ENCODE data around the gene TMEM116. TPM values are rescaled to one million over a fixed set of nuclear protein-coding genes. Genes with fewer than 3 reads are reported as not detected.
"Not testable (repeated sequence)": the region's sequence is repeated elsewhere in the genome, so short reads cannot be mapped to it uniquely, and the experiment has no call there.

Gene TMEM116
- total RNA-seq, 1 donor from 2014 or later: 9.0 TPM

DNA sequence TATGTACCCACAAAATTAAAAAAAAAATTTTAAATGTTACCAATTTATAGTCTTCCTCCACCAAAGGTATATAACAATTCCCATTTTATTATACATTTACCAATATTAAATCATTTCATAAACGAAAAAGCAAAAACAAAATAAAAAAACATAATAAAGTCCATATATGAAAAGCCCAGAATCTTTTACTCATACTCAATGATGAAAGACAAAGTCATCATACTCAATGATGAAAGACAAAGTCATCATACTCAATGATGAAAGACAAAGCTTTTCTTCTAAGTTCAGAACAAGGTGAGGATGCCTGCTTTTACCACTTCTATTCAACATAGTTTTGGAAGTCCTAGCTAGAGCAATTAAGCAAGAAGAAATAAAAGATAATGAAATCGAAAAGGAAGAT lies 28.1 kb downstream of the TMEM116 start:
- H3K36me3 Mint-ChIP-seq (ENCODE audit: low read depth): peaks cover 13% of the 10 kb centered on the region
- no peak overlapping the region for H3K27ac Mint-ChIP-seq
- peaks cover 5% of the 10 kb centered on the region for H3K4me1 Mint-ChIP-seq (ENCODE audit: low read depth)
- no peak overlapping the region for H3K4me3 Mint-ChIP-seq (ENCODE audit: low read depth)
- intact Hi-C loops (cut with micrococcal nuclease): no loop called here
- no peak for DNase-seq (ENCODE audit: low spot score)
- H3K9me3 Mint-ChIP-seq: no peaks in the 10 kb centered on the region
- no peaks in the 10 kb centered on the region for H3K27me3 Mint-ChIP-seq (ENCODE audit: low read depth)

DNA sequence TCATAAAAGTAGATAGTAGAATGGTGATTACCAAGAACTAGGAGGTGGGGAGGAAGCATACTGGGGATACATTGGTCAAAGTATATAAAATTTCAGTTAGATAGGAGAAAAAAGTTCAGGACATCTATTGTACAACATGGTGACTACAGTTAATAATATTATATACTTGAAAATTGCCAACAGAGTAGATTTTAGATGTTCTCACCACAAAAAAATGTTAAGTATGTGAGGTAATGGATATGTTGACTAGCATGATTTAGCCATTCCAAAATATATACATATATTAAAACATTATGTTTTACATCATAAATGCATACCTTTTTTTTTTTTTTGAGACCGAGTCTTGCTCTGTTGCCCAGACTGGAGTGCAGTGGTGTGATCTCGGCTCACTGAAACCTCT lies 31.0 kb downstream of the TMEM116 start:
- intact Hi-C loops (cut with micrococcal nuclease): no loop called here
- Mint-ChIP-seq H3K4me1 (ENCODE audit: low read depth) (peaks cover 10% of the 10 kb centered on the region), H3K4me3 (ENCODE audit: low read depth) (no peak overlapping the region)

DNA sequence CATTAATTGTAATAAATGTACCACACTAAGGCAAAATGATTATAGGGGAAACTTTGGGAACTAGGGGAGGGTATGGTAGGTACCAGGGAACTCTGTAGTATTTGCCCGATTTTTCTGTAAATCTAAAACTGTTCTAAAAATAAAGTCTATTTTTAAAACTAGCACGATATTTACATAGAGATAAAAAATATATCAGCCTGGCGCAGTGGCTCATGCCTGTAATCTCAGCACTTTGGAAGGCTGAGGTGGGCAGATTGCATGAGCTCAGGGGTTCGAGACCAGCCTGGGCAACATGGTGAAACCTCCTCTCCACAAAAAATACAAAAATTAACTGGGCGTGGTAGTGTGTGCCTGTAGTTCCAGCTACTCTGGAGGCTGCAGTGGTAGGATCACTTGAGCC lies 32.4 kb downstream of the TMEM116 start:
- no peaks in the 10 kb centered on the region for H3K9me3 Mint-ChIP-seq
- H3K36me3 Mint-ChIP-seq (ENCODE audit: low read depth): peaks cover 7% of the 10 kb centered on the region
- H3K27ac Mint-ChIP-seq: no peak overlapping the region
- DNase-seq (ENCODE audit: low spot score): no peak
- H3K4me3 Mint-ChIP-seq (ENCODE audit: low read depth): no peak overlapping the region
- peaks cover 14% of the 10 kb centered on the region for H3K4me1 Mint-ChIP-seq (ENCODE audit: low read depth)
- intact Hi-C loops (cut with micrococcal nuclease): no loop called here
- no peaks in the 10 kb centered on the region for H3K27me3 Mint-ChIP-seq (ENCODE audit: low read depth)

More for the DNA sequence above, 31.0 kb downstream of the TMEM116 start:
- H3K27ac Mint-ChIP-seq: no peak overlapping the region
- H3K36me3 Mint-ChIP-seq (ENCODE audit: low read depth): peaks cover 7% of the 10 kb centered on the region
- DNase-seq (ENCODE audit: low spot score): no peak
- H3K9me3 Mint-ChIP-seq: no peaks in the 10 kb centered on the region
- no peaks in the 10 kb centered on the region for H3K27me3 Mint-ChIP-seq (ENCODE audit: low read depth)

DNA sequence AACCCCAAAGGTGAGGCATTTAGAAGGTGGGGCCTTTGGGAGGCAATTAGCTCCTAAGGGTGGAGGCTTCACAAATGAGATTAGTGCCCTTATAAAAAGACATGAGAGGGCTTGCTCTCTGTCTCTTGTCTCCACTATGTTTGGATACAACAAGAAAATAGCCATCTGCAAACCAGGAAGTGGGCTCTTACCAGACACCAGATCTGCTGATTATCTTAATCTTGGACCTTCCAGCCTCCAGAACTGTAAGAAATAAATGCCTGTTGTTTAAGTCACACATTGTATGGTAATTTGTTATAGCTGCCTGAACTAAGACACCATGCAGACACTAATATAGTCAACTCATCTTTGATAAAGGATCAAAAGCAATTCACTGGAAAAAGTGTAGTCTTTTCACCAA lies 34.4 kb downstream of the TMEM116 start:
- Mint-ChIP-seq H3K27ac (no peak overlapping the region), H3K27me3 (ENCODE audit: low read depth) (no peaks in the 10 kb centered on the region), H3K36me3 (ENCODE audit: low read depth) (peaks cover 10% of the 10 kb centered on the region)

DNA sequence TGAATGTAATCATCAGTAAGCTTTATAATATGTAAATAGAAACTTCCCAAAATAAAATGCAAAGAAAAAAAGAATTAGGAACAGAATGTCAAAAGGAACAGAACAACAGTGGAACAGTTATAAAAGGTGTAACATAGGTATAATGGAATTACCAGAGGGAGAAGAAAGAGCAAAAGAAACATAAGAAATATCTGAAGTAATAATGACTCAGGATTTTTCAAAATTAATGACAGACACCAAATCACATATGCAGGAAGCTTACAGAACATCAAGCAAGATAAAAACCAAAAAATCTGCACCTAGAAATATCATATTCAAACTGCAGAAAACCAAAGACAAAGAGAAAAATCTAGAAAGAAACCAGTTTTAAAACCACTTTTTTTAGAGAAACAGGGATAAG lies 36.1 kb downstream of the TMEM116 start:
- Mint-ChIP-seq H3K4me3 (ENCODE audit: low read depth) (no peak overlapping the region), H3K4me1 (ENCODE audit: low read depth) (peaks cover 14% of the 10 kb centered on the region), H3K27me3 (ENCODE audit: low read depth) (no peaks in the 10 kb centered on the region), H3K36me3 (ENCODE audit: low read depth) (peaks cover 17% of the 10 kb centered on the region), H3K27ac (no peak overlapping the region), H3K9me3 (peaks cover 5% of the 10 kb centered on the region)
- no peak for DNase-seq (ENCODE audit: low spot score)
- intact Hi-C loops (cut with micrococcal nuclease): no loop called here

More for the DNA sequence above, 34.4 kb downstream of the TMEM116 start:
- no peak for DNase-seq (ENCODE audit: low spot score)
- Mint-ChIP-seq H3K4me1 (ENCODE audit: low read depth) (peaks cover 14% of the 10 kb centered on the region), H3K4me3 (ENCODE audit: low read depth) (no peak overlapping the region), H3K9me3 (no peaks in the 10 kb centered on the region)
- intact Hi-C loops (cut with micrococcal nuclease): no loop called here

DNA sequence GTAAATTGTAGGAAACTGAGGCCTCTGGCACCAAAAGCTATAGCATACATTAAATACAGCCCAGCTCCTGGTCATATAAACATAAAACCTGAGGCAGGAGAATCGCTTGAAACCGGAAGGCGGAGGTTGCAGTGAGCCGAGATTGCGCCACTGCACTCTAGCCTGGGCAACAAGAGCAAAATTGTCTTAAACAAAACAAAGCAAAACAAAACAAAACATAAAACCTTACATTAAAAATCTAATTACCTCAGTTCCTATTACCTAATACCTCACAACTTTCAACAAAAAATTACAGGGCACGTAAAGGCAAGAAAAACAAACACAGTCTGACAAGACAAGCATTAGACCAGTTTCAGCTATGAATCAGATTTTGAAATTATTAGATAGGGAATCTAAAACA lies 36.7 kb downstream of the TMEM116 start:
- intact Hi-C loops (cut with micrococcal nuclease): no loop called here
- Mint-ChIP-seq H3K36me3 (ENCODE audit: low read depth) (peaks cover 17% of the 10 kb centered on the region), H3K4me1 (ENCODE audit: low read depth) (peaks cover 14% of the 10 kb centered on the region), H3K27me3 (ENCODE audit: low read depth) (no peaks in the 10 kb centered on the region), H3K27ac (no peak overlapping the region), H3K9me3 (peaks cover 5% of the 10 kb centered on the region), H3K4me3 (ENCODE audit: low read depth) (no peak overlapping the region)
- no peak for DNase-seq (ENCODE audit: low spot score)

DNA sequence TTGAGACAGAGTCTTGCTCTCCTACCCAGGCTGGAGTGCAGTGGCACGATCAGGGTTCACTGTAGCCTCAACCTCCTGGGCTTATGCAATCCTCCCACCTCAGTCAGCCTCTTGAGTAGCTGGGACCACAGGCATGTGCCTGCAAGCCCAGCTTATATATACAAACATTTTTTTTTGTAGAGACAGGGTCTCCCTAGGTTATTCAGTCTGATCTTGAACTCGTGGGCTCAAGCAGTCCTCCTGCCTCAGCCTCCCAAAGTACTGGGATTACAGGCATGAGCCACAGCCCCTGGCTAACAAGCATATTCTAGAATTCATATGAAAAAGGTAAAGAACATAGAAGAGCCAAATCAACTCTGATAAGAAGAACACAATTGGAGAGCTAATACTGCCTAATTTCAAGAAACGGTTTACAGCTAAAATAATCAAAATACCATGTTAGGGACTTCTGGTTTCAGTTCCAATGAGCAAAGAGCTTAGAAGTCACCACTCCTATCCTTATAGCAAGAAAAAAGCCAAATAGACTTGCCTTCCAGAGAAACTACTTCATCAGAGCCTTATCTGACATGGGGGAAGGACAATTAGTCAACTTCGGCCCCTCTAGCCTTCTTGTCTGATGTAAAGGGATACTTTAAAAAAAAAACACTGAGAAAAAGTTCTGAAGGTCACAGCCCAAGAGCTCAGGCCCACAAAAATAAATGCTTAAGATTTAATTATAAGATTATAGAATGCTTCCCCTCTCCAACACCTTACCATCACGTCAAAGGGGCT lies 37.6 kb downstream of the TMEM116 start:
- peaks cover 23% of the 10 kb centered on the region for H3K36me3 Mint-ChIP-seq (ENCODE audit: low read depth)

DNA sequence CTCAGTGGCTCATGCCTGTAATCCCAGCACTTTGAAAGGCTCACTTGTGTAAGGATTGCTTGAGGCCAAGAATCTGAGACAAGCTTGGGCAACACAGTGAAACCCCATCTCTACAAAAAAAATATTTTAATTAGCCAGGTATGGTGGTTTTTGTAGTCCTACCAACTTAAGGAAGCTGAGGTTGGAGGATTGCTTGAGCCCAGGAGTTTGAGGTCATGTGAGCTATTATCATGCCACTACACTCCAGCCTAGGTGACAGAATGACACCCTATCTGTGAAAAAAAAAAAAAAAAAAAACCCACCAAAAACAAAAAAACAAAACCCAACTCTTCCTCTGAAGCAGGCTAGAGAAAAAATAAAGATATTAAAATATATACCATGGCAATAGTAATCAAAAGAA lies 41.2 kb downstream of the TMEM116 start:
- Mint-ChIP-seq H3K4me3 (ENCODE audit: low read depth) (no peak overlapping the region), H3K27ac (no peak overlapping the region), H3K36me3 (ENCODE audit: low read depth) (peaks cover 24% of the 10 kb centered on the region), H3K9me3 (peaks cover 8% of the 10 kb centered on the region), H3K4me1 (ENCODE audit: low read depth) (peaks cover 13% of the 10 kb centered on the region), H3K27me3 (ENCODE audit: low read depth) (no peaks in the 10 kb centered on the region)
- intact Hi-C loops (cut with micrococcal nuclease): no loop called here
- no peak for DNase-seq (ENCODE audit: low spot score)

More for the DNA sequence above, 37.6 kb downstream of the TMEM116 start:
- no peaks in the 10 kb centered on the region for H3K27me3 Mint-ChIP-seq (ENCODE audit: low read depth)
- H3K9me3 Mint-ChIP-seq: peaks cover 8% of the 10 kb centered on the region
- DNase-seq (ENCODE audit: low spot score): no peak
- H3K27ac Mint-ChIP-seq: no peak overlapping the region
- peaks cover 14% of the 10 kb centered on the region for H3K4me1 Mint-ChIP-seq (ENCODE audit: low read depth)
- intact Hi-C loops (cut with micrococcal nuclease): no loop called here
- H3K4me3 Mint-ChIP-seq (ENCODE audit: low read depth): no peak overlapping the region

DNA sequence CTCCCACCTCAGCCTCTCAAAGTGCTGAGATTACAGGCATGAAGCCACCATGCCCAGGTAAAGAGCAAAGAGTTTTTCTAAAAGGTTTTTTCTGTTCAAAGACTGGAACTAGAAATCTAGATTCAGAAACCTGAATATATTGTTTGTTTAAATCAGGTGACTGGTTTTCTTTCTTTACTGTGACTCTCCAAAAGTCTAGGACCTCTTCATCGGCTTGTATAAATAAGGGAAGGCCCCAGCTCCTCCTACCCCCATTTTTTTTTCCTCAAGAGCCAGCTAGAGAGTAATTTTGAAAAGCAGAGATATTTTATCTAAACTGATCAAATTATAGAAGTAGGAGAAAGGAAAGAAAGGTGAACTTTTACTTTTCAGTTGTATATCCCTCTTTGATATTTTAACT lies 48.0 kb downstream of the TMEM116 start:
- peaks cover 14% of the 10 kb centered on the region for H3K4me1 Mint-ChIP-seq (ENCODE audit: low read depth)
- no peak for DNase-seq (ENCODE audit: low spot score)
- H3K36me3 Mint-ChIP-seq (ENCODE audit: low read depth): peaks cover 40% of the 10 kb centered on the region
- intact Hi-C loops (cut with micrococcal nuclease): no loop called here
- no peak overlapping the region for H3K27ac Mint-ChIP-seq
- H3K27me3 Mint-ChIP-seq (ENCODE audit: low read depth): no peaks in the 10 kb centered on the region
- no peak overlapping the region for H3K4me3 Mint-ChIP-seq (ENCODE audit: low read depth)
- H3K9me3 Mint-ChIP-seq: peaks cover 28% of the 10 kb centered on the region

DNA sequence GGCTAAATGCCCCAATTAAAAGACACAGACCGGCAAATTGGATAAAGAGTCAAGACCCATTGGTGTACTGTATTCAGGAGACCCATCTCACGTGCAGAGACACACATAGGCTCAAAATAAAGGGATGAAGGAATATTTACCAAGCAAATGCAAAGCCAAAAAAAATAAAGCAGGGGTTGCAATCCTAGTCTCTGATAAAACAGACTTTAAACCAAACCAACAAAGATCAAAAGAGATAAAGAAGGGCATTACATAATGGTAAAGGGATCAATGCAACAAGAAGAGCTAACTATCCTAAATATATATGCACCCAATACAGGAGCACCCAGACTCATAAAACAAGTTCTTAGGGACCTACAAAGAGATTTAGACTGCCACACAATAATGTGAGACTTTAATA lies 53.4 kb downstream of the TMEM116 start:
- H3K27ac Mint-ChIP-seq: not testable (repeated sequence)

DNA sequence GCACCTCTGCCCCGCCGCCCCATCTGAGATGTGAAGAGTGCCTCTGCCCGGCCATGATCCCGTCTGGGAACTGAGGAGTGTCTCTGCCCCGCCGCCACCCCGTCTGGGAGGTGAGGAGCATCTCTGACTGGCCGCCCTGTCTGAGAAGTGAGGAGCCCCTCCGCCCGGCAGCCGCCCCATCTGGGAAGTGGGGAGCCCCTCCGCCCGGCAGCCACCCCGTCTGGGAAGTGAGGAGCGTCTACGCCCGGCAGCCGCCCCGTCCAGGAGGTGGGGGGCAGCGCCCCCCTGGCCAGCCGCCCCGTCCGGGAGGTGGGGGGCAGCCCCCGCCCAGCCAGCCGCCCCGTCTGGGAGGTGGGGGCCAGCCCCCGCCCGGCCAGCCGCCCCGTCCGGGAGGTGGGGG lies 55.7 kb downstream of the TMEM116 start:
- DNase-seq (ENCODE audit: low spot score); H3K4me1 Mint-ChIP-seq (ENCODE audit: low read depth); intact Hi-C loops (cut with micrococcal nuclease); H3K4me3 Mint-ChIP-seq (ENCODE audit: low read depth); H3K27ac Mint-ChIP-seq; H3K27me3 Mint-ChIP-seq (ENCODE audit: low read depth): not testable (repeated sequence)
- Mint-ChIP-seq H3K9me3 (peaks cover 69% of the 10 kb centered on the region), H3K36me3 (ENCODE audit: low read depth) (peaks cover 75% of the 10 kb centered on the region)

More for the DNA sequence above, 53.4 kb downstream of the TMEM116 start:
- Mint-ChIP-seq H3K36me3 (ENCODE audit: low read depth) (peaks cover 64% of the 10 kb centered on the region), H3K9me3 (peaks cover 55% of the 10 kb centered on the region)
- H3K4me1 Mint-ChIP-seq (ENCODE audit: low read depth); H3K27me3 Mint-ChIP-seq (ENCODE audit: low read depth); intact Hi-C loops (cut with micrococcal nuclease); DNase-seq (ENCODE audit: low spot score); H3K4me3 Mint-ChIP-seq (ENCODE audit: low read depth): not testable (repeated sequence)

DNA sequence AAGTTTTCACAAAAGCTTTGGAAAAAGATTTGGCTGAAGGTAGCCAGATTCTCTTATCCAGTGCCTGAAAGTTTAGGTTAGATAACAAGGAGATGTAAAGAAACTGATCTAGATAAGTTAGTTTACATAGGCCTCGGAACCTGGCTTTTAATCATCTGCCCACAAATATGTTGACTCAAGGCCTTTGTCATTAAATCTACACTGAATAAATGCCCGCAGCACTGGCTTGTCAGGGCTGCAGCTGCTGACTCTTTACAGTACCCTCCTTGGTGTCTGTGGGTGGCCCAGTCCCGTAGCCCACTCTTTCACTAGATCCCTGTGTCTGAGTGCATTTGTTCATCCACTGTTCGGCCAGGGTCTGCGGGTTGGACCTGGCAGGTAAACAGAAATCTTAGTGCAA lies 58.0 kb downstream of the TMEM116 start:
- no peak for DNase-seq (ENCODE audit: low spot score)
- Mint-ChIP-seq H3K27ac (no peak overlapping the region), H3K9me3 (peaks cover 54% of the 10 kb centered on the region), H3K27me3 (ENCODE audit: low read depth) (no peaks in the 10 kb centered on the region), H3K4me1 (ENCODE audit: low read depth) (peaks cover 16% of the 10 kb centered on the region), H3K36me3 (ENCODE audit: low read depth) (peaks cover 62% of the 10 kb centered on the region), H3K4me3 (ENCODE audit: low read depth) (no peak overlapping the region)
- intact Hi-C loops (cut with micrococcal nuclease): loop anchor here (5.0 kb wide), 1 partner anchor 177 kb away; no protein-coding TSS in a partner anchor

DNA sequence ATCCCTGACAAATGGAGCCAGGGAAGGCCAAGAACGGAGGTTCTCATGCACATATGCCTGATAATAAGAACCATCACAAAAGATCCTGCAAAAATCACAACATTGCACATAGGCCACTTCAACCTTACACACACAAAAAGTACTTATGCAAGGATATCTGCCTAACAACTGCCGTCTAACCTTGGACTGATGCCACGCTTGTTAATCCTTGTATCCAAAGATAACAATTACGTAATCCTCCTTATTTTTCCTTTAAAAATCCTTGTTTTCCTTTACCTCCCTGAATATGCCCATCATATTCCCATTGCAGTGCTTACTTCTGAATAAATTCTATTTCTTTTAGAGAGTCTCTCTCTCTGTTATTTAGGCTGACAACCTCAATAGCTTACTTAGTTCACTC lies 59.5 kb downstream of the TMEM116 start:
- Mint-ChIP-seq H3K27me3 (ENCODE audit: low read depth) (no peaks in the 10 kb centered on the region), H3K27ac (no peak overlapping the region), H3K9me3 (peaks cover 43% of the 10 kb centered on the region), H3K4me1 (ENCODE audit: low read depth) (peaks cover 19% of the 10 kb centered on the region), H3K4me3 (ENCODE audit: low read depth) (no peak overlapping the region), H3K36me3 (ENCODE audit: low read depth) (peaks cover 49% of the 10 kb centered on the region)
- DNase-seq (ENCODE audit: low spot score): no peak
- intact Hi-C loops (cut with micrococcal nuclease): loop anchor here (5.0 kb wide), 1 partner anchor 179 kb away; no protein-coding TSS in a partner anchor

Measured in activated T-helper 2 cell treated with anti-CD3 and anti-CD28 coated beads, Interferon-gamma antibody, Interleukin-2, Interleukin-4, amounts not matched to agents 10 μg/mL and 5 μg/mL and 100 μg/mL, durations not matched to agents 14 hours and 24 hours and 36 hours (primary cell).